T-helper 9 cell (primary cell): Measurements from ENCODE around the gene MFAP2.
"Not testable (repeated sequence)": the region's sequence is repeated elsewhere in the genome, so short reads cannot be mapped to it uniquely, and the experiment has no call there.

Experiments
- DNase-seq: peaks from one replicate; pipeline ENCODE4 v3.0.0-alpha.2; 2020

MFAP2 gene

GRCh38 chr1:16958475-16958874 lies 21.9 kb downstream of the MFAP2 start:
- DNase-seq: no peak

GRCh38 chr1:16957731-16958130 lies 22.7 kb downstream of the MFAP2 start:
- DNase-seq: no peak

- no peak for DNase-seq
Measured at GRCh38 chr1:16956775-16957174, 23.6 kb downstream of the MFAP2 start.

- no peak for DNase-seq
Measured at GRCh38 chr1:16955186-16955585, 25.2 kb downstream of the MFAP2 start.

- no peak for DNase-seq
Measured at GRCh38 chr1:16954579-16954978, 25.8 kb downstream of the MFAP2 start.

GRCh38 chr1:16952376-16952775 lies 28.0 kb downstream of the MFAP2 start:
- not testable (repeated sequence) for DNase-seq

DNA sequence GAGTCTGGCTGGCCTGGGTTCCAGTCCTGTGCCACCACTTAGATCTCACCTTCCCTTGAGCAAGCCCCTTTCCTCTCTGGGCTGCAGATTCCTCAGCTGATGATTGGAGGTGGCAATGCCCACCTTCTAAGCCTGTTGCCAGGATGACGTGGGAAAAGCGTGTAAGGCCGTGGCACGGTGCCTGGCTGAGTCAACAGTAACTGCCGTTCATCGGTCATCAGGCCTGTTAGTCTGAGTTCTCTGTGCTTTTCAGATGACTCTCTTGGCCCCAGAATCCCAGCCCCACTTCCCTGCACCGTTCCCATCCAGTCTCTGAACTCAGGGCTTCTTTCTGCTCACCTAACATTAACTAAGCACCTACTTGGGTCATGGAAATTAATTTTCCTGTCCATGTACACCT lies 31.4 kb downstream of the MFAP2 start:
- not testable (repeated sequence) for DNase-seq

DNA sequence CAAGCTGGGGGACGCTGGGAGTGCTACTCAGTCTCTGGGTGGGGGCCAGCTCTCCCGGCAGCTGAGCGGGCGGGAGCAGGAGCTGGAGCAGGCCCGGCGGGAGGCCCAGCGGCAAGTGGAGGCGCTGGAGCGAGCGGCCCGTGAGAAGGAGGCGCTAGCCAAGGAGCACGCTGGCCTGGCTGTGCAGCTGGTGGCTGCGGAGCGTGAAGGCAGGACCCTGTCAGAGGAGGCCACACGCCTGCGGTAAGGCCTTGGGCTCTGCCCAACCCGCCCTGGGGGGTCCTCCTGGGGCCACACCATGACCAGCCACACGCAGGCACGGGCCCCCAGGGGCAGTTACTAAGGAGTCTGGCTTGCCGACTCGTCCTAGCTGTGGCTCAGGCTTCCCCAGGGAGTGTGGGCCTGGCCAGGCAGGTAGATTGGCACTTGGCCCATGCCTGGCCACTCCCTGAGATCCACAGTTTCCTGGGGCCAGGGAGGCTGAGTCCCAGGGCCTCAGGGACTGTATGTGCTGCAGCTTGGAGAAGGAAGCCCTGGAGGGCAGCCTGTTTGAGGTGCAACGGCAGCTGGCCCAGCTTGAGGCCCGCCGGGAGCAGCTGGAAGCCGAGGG lies 32.0 kb downstream of the MFAP2 start:
- not testable (repeated sequence) for DNase-seq

- no peak for DNase-seq
Measured at GRCh38 chr1:16946646-16947045, 33.8 kb downstream of the MFAP2 start.

GRCh38 chr1:16946185-16946584 lies 34.2 kb downstream of the MFAP2 start:
- DNase-seq: not testable (repeated sequence)

GRCh38 chr1:16945512-16945911 lies 34.9 kb downstream of the MFAP2 start:
- DNase-seq: not testable (repeated sequence)

- no peak for DNase-seq
Measured at GRCh38 chr1:16944038-16944437, 36.4 kb downstream of the MFAP2 start.

DNA sequence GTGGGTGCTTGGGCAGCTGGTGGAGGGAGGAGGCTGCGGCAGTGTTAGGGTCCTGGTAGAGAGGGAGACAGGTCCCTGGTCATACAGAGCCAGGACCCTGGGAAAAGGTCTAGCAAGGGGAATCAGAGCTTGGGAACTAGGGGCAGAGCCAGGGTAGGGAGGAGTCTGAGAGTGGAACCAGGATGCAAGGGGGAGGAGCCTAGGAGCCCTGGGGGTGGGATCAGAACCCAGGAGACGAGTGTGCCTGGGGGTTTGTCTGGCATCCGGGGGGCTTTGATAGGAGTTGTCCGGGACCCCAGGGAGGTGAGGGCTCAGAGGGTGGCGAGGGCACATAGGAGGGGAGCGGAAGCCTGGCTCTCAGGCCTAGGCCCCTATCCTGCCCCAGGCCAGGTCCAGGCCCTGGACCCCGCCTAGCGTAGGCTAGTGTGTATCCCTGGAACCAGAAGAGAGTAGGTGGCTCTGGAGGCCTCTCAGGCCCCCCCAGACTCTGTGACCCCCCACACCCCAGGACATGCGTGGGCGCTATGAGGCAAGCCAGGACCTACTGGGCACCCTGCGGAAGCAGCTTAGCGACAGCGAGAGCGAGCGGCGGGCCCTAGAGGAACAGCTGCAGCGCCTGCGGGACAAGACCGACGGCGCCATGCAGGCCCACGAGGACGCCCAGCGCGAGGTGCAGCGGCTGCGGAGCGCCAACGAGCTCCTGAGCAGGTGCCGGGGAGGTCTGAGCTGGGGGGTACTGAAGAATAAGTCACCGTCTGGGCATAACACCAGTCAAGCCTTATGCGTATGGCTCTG lies 40.8 kb downstream of the MFAP2 start:
- DNase-seq: not testable (repeated sequence)

DNA sequence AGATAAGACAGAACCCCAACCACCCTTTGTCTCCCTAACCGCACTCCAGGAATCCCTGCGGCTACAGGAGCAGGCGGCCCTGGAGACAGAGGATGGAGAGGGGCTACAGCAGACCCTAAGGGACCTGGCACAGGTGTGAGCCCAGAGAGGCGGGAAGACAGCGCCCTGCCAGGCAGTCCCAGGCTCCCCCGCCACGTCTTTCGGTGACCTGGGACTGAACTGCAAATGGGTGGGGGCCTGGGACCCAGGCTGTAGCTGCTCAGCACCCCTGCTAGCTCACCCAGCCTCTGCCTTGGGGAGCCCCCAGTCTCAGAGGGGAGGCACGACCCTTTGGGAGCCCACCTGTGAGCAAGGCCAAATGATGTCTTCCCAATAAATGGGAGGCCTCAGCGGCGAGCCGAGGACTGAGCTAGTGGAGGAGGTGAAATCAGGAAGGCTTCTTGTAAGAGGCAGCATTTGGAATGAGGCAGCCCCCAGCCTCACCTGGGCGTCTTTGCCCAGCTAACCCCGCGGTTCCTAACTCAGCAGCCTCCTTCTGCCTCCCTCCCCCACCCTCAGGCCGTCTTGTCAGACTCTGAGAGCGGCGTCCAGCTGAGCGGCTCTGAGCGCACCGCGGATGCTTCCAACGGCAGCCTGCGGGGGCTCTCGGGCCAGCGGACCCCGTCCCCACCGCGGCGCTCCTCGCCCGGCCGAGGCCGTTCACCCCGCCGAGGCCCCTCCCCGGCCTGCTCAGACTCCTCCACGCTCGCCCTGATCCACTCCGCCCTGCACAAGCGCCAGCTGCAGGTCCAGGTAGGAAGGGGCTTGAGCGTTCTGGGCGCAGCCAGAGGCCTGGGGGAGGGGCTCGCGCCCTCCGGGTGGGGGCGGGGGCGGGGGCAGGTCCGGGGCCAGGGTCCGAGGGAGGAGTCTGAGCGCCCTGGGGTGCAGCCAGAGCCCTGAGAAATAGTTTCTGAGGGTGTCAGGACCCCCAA lies 41.8 kb downstream of the MFAP2 start:
- no peak for DNase-seq

DNA sequence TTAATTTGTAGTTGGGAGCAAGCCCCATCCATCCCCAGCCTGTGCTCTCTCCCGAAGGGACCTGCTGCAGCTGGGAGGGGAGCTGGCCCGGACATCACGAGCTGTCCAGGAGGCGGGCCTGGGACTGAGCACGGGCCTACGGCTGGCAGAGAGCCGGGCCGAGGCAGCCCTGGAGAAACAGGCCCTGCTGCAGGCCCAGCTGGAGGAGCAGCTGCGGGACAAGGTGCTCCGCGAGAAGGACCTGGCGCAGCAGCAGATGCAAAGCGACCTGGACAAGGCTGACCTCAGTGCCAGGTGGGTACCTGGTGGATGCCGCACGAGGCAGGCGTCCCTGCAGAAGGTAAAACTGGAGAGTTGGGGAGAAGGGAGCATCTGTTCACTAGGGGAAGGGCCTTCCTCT lies 43.8 kb downstream of the MFAP2 start:
- not testable (repeated sequence) for DNase-seq

DNA sequence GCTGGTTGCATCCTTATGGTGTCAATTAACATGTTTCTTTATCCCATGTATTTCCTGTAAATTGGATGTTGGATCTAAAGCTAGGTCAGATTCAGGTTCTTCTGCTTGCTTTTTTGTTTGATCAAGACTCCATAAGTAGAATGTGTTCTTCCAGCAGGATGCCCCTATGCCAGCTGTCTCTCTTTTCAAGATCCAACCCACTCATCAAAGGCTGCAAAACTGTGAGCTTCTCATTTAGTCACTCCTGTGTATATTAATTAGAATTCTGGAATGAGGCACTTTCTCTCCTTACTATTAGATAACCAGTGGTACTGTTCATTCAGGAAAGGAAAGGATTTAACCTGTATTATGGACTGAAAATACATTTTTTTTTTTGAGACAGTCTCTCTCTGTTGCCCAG lies 46.5 kb downstream of the MFAP2 start:
- DNase-seq: not testable (repeated sequence)

- DNase-seq: not testable (repeated sequence)
Measured at GRCh38 chr1:16931206-16931934, 49.0 kb downstream of the MFAP2 start.

- DNase-seq: not testable (repeated sequence)
Measured at GRCh38 chr1:16929146-16930041, 51.0 kb downstream of the MFAP2 start.

GRCh38 chr1:16927711-16928485 lies 52.5 kb downstream of the MFAP2 start:
- no peak for DNase-seq

- DNase-seq: no peak
Measured at GRCh38 chr1:16927256-16927655, 53.2 kb downstream of the MFAP2 start.
